ENCODE data around the gene RBPMS2.

The RBPMS2 gene

DNA sequence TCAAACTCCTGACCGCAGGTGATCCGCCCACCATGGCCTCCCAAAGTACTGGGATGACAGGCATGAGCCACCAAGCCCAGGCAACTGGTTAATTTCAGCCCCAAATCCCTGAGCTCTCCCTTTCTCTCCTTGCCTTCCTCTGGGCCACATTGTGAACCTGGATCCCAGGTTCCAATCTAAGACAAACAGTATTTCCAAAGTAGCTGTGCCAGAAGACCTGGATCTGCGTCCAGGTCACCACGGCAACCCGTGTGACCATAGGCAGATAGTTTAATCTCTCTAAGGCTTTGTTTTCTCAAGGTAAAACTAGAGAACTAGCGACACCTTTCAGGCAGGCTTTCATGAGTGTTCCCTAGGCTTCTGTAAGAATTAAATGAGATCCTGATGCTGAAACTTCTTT, 5.9 kb upstream of the RBPMS2 start:
- no peak for DNase-seq

DNA sequence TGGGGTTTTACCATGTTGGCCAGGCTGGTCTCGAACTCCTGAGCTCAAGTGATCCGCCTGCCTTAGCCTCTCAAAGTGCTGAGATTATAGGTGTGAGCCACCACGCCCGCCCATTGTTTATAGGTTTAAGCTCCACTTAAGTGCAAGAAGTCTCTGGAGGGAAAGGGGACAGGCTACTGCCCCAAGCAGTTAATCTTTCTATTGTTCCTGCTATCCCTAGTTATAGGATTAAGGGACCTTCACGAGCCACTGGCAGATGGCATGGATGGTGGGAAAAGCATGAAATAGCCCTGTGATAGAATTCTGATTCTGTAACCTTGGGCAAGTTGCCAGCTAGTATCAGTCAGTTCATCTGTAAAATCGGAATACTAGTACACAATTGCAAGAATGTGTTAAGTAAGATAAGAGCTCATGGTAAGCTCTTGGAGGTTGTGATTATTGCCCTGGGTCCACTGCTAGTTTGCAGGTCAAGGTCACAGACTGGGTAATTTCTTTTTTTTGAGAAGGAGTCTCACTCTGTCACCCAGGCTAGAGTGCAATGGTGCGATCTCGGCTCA, 5.3 kb upstream of the RBPMS2 start:
- no peak for DNase-seq

DNA sequence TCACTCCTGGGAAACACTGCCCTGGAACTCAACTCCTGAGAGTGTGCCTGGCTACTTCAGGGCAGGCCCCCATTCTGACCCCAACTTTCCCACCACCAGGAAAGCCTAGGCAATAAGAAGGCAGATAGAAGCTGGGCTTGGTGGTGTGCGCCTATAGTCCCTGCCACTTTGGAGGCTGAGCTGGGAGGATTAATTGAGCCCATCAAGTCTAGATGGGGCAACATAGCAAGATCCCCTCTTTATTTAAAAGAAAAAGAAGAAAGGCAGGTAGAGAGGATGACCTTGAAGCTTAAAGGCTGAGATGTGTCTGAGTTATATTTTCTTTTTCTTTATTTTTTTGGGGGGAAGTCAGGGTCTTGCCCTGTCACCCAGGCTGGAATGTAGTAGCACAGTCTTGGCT, 4.2 kb upstream of the RBPMS2 start:
- no peak for DNase-seq

DNA sequence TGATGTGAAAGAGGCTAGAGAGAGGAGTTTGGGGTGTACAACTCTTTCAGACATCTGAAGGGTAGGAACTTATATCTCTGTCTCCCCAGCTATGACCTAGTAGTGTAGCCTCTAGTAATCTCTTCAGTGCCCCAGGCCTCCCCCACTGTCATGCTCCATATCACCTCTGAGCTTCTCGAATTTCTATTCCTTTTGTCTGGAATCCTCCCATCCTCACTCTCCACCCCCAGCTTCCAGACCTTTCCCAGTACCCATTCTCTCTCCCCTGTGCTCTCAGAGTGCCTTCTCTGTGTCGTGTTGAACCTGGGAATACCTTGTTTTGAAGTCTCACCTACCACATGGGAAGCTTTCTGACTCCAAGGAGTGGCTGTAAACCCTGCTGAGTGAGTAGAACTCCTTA, 3.6 kb upstream of the RBPMS2 start:
- no peak for DNase-seq

DNA sequence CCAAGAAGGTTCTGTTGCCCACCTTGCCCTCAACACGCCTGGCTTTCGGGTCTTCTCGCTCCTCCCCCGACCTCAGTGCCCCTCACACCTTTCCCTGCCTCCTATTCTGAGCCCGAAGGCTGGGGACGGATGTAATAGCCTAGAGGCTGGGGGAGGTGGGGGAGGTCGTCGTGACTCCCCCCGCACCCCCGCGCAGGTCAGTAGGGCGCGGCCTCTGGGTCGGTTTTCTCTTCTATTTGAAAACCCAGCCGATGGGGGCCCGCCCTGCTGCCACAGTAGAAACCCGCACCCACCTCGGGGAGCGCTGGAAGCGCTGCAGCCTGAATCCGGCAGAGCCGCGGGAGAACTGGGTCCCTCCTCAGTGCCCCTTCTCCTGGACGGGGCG, 1.0 kb upstream of the RBPMS2 start:
- DNase-seq: no peak

DNA sequence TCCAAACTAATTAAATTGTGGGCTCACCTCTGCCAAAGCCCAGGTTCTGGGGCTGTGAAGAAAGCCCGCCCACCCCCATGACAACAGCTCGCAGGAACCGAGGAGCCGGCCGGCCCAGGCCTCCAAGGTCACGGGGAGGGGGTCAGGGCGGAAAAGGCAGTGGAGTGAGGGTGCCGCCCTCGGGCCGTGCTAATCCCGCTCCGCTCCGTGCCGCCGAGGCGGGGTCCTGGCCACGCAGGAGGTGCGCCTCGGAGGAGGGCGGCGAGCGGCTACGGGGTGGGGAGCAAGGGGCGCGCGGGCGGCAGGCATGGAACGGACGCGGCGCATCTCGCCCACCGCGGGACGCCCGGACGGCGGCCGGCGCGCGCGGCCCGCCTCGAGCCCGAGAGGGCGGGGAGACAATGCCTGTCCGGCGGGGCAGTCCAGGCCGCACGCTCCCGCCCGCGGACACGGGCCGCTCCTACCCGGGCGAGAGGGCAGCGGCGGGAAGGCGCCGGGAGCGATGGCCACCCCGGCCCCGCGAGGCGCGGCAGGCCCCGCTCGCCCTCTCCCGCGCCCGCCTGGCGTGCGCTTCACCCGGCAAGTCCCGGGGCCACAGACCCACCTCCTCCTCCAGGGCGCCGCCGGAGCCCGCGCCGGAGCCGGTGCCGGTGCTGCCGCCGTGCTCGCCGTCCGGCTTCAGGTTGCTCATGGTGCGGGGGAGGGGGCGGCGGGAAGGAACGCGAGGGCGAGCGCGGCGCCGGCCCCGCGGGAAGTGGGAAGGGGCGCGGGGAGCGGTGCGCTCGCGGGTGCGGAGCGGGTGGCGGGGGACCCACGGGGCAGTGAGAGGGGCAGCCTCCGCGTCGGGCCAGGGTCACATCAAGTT, 528 bp downstream of the RBPMS2 start:
- peak in 1 of 2 experiments; percentile 33 for DNase-seq

DNA sequence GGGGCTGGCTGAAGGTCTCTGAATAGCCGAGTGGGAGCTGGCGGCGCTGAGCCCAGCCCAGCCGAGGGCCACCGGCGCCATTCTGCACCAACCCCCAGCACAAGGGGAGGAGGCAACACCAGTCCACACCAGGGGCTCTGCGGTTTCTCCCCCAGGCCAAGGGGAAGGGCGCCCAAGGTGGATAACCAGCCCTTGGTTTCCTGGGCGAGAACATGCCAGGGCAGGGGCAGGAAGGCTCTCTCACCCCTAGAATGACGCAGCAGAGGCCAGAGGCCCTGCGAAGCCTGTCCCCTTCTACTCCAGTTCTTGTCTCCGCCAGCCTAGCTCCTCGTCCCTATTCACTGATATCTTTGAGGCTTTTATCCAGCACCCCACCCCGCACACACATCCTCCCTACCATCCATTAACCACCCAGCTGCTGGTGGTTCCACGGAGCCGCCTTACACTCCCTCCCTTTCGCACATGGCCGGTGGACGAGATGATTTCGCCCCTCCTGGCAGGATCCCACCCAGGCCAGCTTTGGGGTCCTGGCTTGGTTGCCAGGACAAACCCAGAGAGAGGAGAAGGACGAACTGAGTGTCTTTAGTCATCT, 1.3 kb downstream of the RBPMS2 start:
- no peak for DNase-seq

DNA sequence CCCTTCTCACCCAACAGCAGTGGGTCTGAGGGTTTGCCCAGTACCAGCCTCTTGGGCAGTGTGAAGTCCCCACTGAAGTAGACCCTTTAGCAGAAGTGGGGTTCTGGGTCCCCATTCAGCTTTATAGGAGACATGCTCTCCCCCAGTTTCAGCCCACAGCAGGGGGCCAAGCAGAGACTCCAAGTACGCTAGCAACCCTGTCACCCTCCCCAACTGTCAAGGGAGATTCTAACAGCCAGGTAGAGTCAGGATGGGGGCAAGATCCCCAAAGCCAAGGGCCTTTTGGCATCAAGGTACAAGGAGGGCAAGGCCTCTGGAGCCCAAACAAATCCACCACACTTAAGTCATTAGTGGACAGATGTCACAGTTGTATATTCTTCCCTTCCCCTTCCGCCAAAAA, 1.8 kb downstream of the RBPMS2 start:
- DNase-seq: no peak

DNA sequence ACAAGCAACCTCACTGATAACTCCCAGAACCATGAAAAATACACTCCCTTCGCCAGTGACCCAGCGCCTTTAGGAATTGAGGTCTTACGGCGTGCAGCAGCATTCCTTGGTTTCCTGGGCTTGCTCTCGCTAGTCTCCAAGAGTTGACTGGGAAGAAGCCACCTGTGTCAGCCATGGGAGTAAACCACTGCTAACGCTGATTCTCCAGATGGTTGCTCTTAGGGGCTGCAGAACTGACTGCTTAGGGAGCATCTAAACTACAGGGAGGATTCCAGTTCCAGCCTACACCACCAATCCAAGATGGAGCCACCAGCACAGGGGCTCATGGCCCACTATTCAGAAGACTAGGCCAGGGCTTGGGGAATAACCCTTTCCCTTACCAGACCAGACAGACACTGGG, 2.4 kb downstream of the RBPMS2 start:
- no peak for DNase-seq

DNA sequence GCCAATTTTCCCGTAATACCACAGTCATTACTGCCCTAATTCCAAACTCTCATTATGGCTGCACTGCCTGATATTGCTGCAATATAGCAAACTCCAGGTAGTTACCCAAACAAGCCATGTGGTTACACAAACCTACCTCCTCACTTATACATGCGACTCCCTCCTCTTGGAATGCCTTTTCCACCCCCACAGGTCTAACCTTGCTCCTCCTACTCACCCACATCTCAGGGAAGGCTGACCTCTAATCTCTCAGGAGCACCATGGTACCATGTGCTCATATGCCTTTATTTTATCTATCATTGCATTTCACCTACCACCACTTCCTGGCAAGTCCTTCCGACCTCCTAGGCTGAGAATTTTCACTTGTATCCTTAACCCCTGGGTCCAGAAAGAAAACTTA, 2.9 kb downstream of the RBPMS2 start:
- no peak for DNase-seq

DNA sequence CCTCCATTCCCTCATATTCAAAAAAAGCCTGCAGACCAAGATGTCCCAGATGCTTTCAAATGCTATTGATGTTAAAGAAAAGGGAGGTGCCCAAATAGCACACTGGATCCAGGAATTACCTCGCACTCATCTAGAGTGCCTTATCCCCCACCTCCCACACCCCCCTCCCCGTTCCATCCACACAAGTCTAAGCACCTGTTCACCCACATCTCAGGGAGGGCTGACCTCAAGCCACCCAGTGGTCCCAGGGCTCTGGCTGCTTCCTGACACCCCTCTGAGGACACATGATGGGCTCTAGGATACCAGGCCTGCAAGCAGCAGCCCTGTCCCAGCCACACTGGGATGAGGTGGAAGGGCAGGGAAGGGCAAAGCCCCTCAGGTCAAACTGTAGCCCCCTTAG, 4.8 kb downstream of the RBPMS2 start:
- no peak for DNase-seq

DNA sequence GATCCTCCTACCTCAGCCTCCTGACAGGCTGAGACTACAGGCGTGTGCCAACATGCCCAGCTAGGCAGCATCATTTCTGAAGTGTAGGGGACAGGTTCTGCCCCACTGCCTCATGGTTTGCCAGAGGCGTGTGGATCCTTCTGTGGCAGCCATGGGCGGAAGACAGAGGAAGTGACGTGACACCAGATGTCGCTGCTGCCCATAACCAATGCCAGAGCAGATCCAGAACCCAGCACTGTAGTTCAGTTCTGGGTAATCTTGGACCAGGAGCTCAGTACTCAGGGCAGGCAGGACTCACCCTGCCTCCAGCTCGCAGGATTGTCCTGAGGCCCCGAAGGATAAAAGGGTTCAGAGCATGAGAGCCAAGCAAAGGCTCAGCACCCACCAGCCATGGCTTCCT, 8.2 kb downstream of the RBPMS2 start:
- no peak for DNase-seq

DNA sequence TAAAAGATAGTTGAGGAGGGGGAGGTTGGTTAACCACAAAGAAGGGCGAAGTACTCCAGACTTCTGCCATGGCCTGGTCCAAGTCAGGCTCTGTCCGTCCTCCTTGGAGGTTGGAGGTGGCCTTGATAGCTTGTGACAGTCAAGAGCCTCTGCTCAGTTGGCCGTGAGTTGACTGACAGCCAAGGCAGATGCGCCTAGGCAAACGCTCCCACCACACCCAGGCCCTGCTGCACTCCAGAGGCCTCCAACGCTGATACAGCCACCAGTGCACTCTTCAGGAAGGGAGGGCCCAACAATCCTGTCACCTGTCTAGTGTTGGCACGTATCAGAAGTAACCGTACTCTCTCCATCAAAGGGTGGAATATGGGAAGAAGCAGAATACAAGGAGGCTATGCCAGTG, 9.3 kb downstream of the RBPMS2 start:
- no peak for DNase-seq

DNA sequence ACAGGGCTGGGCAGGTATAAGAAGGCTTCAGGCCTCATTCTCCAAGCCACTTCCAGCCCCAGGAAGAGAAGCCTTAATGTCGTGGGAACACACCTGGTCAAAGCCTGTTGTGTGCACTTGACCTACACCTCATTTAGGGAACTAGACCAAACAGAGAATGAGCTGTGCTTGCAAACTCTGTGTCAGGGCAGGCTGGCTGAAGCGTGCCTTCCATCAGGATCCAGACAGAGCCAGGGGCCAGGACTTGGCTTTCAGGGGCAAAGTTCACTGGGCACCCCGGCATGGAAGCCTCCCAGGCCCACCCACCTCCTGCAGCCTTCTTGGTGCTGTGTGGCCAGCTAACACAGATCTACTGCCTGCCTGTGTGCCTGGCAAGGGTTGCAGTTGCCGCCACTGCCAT, 11.5 kb downstream of the RBPMS2 start:
- no peak for DNase-seq

DNA sequence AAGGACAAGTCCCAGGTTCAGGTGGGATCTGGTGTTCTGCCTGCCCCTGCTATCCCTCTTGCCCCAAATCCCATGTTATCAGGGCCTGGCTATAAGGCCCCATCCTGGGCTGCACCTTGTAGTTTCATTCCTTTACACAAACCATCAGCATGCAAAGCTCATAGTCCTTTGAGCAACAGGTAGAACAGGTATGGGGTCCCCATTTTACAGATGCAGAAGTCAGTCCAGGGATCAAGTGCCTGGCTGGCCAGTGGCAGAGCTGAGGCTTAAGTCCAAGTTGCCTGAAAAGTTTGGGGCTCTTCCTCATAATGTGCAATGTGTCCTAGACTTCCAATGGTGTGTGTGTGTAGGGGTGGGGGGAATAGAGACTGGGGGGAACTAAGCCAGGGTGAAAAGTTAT, 11.9 kb downstream of the RBPMS2 start:
- no peak for DNase-seq

DNA sequence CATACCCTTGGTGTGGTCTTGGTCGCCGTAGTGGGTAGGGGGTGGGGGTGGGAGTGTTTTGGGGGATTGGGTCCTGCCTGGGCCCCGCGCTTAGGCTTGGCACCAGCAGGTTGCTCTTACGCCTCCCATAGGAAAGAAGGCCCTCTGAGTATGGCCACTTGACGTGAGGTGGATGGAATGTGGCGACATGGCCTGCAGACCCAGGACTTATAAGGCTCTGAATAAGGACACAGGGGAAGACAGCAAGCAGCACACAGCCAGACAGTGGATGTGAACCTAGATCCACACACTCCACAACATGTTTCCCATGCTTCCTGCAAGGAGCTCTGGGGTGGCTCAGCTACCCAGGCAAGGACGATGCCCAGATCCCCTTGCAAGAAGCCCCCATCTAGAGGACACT, 12.4 kb downstream of the RBPMS2 start:
- no peak for DNase-seq

DNA sequence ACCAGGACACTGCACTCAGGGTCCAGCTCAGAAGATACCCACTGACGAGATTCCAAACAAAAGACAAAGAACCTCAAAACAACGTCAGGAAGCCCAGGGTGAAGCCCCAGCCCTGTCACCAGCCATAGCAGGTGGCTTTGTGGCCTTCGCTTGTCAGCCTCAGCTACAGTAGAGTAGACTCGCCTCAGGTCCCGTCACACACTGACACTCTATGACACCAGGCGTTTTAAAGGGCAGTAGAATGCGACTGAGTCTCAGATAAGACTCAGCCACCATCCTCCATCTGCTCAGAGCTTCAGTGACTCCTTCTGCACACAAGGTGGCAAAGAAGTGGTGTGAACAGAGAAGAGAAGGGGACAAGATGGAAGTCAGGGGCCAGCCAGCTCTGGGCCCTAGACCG, 12.8 kb downstream of the RBPMS2 start:
- DNase-seq: no peak

DNA sequence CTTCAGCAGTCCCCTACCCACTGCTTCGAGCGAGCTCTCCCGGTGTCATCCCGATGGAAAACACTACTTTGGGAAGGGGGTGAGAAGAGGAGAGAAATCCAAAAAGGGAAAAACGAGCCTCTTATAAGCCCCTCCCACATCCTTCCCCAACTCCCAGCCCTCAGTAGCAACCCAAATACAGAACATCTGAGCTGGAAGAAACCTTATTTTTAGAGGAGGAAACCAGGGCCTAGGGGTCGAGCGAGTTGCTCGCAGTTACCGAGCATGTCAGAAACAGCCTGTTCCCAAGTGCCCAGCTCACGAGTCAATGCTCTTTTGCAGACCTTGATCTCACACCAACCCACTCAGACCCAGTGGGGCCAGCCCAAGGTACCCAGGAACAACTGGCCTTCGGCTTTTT, 14.2 kb downstream of the RBPMS2 start:
- no peak for DNase-seq

DNA sequence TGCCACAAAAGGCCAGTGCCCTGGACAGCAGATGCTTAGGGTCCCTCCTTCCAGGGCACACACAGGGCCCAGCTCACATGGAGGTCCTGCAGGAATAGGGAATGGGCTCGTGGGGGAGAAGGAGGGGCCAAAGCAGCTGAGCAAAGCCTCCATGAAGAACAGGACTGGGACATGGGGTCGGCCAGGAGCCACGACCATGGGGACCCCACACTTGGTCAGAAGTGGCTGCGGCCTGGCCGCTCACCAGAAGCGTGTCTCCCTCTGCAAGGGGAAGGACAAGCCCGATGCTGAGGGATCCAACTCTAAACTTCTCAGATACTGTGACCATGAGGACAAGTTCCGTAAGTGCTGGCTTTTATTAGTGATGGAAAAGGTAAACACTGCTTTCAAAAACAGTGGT, 15.3 kb downstream of the RBPMS2 start:
- DNase-seq: no peak

DNA sequence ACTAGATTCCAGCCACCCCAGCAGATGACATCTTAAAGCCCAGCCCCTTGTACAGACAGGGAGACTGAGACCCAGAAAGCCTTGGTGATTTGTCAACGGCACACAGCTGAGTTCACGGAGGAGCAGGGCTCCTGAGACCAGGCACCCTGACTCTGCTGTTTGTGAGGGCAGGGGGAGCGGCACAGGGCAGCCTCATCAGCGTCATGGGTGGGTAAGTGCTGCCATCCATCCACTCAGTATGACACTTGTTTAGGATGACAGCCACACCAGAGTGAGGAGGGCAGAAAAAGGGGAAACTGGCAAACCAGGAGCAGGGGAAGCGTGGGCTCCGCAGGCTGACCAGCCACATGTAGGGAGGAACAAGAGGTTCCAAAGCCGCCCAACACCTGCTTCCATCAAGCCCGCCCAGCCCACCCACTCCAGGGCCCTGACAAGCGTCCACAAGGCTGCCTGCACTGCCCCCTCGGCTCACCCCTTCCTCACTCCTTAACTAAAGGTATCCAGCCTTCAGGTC, 19.9 kb downstream of the RBPMS2 start:
- DNase-seq: no peak

DNA sequence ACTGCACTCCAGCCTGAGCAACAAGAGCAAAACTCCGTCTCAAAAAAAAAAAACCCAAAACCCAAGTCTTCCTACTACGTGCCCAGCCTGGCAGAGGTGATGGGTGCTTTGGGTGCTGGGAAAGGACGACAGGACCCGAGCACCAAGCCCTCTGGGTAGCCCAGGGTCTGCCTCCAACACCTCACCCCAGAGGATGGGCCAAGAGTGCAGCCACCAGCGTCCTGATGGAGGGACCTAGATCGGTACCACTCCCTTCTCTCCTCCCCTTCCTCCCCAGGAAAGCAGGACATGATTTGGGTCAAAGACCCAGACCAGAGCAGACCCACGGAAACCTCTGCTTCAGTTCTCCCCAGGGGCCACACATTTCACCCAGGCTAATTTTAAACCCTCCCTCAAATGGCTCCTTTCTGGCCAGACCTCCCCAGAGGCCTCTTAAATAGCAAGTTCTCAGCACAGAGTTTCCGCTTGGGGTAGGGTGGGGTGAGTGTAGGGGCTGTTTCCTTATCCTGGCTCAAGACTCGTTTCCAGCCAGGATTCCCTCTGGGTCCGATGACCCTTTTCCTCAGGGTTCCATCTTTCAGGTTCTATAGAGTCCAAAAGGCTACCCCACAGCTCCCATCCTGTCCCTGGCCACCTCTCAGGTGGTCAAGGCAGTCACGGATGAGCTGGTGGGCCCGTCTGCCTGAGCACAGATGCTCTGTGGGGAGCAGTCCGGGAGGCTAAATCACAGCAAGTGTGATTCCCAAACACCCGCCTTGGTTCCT, 20.5 kb downstream of the RBPMS2 start:
- DNase-seq: no peak

DNA sequence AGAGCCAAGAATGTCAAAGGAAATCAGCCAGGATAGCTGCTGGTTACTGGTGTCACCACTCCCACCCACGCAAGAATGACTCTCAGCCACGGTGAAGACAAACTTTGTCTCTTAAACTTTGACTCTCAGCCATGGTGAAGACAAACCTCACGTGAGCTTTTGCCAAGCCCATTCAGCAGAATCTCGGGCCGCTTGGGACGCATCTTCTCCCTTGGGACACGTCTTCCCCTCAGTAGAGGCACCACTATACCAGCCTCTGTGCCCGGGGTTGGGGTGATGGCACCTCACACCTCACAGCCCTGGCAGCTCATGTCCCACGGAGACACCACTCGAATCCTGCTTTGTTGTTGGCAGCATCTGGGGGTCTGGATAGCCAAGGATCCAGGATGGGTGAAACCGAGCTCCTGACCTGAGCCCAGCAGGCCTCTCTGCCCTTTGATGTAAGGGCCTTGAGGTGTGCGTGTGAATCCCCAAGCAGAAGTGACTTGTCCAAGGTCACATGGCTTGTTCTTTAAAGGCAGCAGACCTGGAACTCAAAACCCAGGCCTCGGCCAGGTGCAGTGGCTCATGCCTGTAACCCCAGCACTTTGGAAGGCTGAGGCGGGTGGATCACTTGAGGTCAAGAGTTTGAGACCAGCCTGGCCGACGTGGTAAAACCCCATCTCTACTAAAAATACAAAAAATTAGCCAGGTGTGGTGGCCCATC, 21.8 kb downstream of the RBPMS2 start:
- no peak for DNase-seq

DNA sequence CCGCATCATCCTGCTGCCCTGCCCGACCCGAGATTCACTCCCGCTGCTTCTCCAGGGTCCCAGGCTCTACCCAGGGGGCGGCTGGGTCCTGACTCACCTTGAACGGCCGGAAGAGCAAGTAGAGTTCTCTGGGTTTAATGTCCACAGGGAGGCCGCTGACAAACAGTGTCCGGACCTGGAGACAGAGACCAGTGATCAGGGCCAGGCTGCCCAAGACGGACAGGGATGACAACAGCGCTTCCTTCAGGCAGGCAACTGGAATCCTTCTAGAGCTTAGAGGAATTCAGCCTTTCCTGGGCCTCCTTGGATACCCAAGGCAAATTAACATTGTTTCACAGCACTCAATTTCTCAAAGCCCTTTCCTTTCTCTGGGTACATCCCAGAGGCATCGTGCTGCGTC, 23.9 kb downstream of the RBPMS2 start:
- no peak for DNase-seq

All from activated T-cell treated with anti-CD3 and anti-CD28 coated beads, Interleukin-2, amount 50 U/mL, for 48 hours (primary cell).